ENCODE data around the gene FHOD3. TPM values are rescaled to one million over a fixed set of nuclear protein-coding genes. Genes with fewer than 3 reads are reported as not detected.

Gene FHOD3
- total RNA-seq, 1 experiment from 2014 or later: 18.1 TPM

DNA sequence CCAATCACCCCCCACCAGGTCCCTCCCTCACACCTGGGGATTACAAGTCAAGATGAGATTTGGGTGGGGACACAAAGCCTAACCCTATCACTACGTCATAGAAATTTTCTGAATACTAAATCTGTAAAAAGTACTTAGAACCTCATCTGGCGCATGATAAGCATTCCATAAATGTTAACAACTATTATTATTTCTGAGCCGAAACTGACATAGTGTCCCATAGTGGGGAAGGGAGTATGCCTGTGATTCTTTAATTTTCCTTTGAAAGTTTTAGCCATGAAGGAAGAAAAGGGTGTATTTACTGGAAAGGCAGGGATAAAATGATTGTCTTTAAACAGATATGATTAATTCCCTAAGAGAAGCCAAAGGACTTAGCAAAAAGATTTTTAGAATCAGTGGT, 71.4 kb downstream of the FHOD3 start:
- no peaks in the 10 kb centered on the region for H3K27me3 ChIP-seq (ENCODE audit: low read length)
- peaks cover 10% of the 10 kb centered on the region for H3K4me1 ChIP-seq (ENCODE audit: insufficient read depth, low read length)
- ChIA-PET CTCF (no interaction called here), POLR2A (ENCODE audit: unreplicated experiment) (no interaction called here)
- H3K9me3 ChIP-seq (ENCODE audit: low read length): no peaks in the 10 kb centered on the region
- BruUV-seq (replicated peaks): no TSS peak
- no peaks in the 10 kb centered on the region for H3F3A ChIP-seq (ENCODE audit: low read length, unreplicated experiment)
- H3K9me2 ChIP-seq (replicated peaks; ENCODE audit: low read length): no peaks in the 10 kb centered on the region
- TF ChIP-seq EZH2phosphoT487 (IDR thresholded peaks at IDR 0.05; ENCODE audit: borderline replicate concordance, low read length): no peak
- TF ChIP-seq, protein P1, sequence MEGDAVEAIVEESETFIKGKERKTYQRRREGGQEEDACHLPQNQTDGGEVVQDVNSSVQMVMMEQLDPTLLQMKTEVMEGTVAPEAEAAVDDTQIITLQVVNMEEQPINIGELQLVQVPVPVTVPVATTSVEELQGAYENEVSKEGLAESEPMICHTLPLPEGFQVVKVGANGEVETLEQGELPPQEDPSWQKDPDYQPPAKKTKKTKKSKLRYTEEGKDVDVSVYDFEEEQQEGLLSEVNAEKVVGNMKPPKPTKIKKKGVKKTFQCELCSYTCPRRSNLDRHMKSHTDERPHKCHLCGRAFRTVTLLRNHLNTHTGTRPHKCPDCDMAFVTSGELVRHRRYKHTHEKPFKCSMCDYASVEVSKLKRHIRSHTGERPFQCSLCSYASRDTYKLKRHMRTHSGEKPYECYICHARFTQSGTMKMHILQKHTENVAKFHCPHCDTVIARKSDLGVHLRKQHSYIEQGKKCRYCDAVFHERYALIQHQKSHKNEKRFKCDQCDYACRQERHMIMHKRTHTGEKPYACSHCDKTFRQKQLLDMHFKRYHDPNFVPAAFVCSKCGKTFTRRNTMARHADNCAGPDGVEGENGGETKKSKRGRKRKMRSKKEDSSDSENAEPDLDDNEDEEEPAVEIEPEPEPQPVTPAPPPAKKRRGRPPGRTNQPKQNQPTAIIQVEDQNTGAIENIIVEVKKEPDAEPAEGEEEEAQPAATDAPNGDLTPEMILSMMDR (conservative IDR thresholded peaks at IDR 0.05; ENCODE audit: low read depth, low read length): no peak
- TF ChIP-seq EZH2 (IDR thresholded peaks at IDR 0.05; ENCODE audit: low read length, unreplicated experiment): no peak
- no peaks in the 10 kb centered on the region for H3K79me2 ChIP-seq (ENCODE audit: low read length)
- H3K9ac ChIP-seq (ENCODE audit: low read length): no peak overlapping the region
- H3K27ac ChIP-seq (ENCODE audit: low read length): no peak overlapping the region
- no peak overlapping the region for H3K4me3 ChIP-seq (ENCODE audit: low read length)
- intact Hi-C loops (cut with micrococcal nuclease): no loop called here
- DNase-seq (no peak), ATAC-seq (no peak)
- H3K36me3 ChIP-seq (ENCODE audit: low read depth, low read length): no peaks in the 10 kb centered on the region
- H4K20me1 ChIP-seq (ENCODE audit: low read length): no peaks in the 10 kb centered on the region
- H2AFZ ChIP-seq (ENCODE audit: low read length): no peak overlapping the region
- no peak overlapping the region for H3K4me2 ChIP-seq (ENCODE audit: low read length)

DNA sequence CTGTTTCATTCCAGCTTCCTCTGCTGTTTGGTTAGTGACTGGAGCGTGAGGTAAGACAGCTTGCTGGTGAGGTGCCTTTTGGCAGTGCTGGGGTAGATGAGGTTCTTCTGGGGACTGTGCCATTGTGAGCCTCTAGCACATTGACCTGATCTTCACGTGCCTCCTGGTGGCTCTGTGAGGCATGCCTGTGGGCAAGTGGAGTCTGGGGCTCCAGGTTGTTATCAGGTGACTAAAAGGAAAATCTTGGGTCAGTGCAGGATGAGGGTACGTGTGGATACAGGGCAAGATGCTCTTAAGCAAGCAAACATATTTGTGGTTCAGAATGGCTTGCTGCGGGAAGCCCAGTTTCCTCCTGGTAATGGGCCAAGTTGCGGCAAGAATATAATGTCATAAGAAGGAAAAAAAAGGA, 75.4 kb downstream of the FHOD3 start:
- Histone ChIP-seq H4K20me1 (ENCODE audit: low read length) (no peaks in the 10 kb centered on the region), H3K9ac (ENCODE audit: low read length) (no peak overlapping the region), H3K36me3 (ENCODE audit: low read depth, low read length) (no peaks in the 10 kb centered on the region), H2AFZ (ENCODE audit: low read length) (no peak overlapping the region), H3K4me1 (ENCODE audit: insufficient read depth, low read length) (peaks cover 16% of the 10 kb centered on the region), H3F3A (ENCODE audit: low read length, unreplicated experiment) (no peaks in the 10 kb centered on the region), H3K4me3 (ENCODE audit: low read length) (no peak overlapping the region), H3K4me2 (ENCODE audit: low read length) (no peak overlapping the region), H3K27me3 (ENCODE audit: low read length) (no peaks in the 10 kb centered on the region), H3K9me3 (ENCODE audit: low read length) (no peaks in the 10 kb centered on the region), H3K9me2 (replicated peaks; ENCODE audit: low read length) (no peaks in the 10 kb centered on the region), H3K27ac (ENCODE audit: low read length) (no peak overlapping the region), H3K79me2 (ENCODE audit: low read length) (no peaks in the 10 kb centered on the region)
- ChIA-PET CTCF (no interaction called here), POLR2A (ENCODE audit: unreplicated experiment) (no interaction called here)
- TF ChIP-seq EZH2phosphoT487 (IDR thresholded peaks at IDR 0.05; ENCODE audit: borderline replicate concordance, low read length) (no peak), EZH2 (IDR thresholded peaks at IDR 0.05; ENCODE audit: low read length, unreplicated experiment) (no peak)
- TF ChIP-seq, protein P1 (conservative IDR thresholded peaks at IDR 0.05; ENCODE audit: low read depth, low read length): peak; percentile 25; the same call in 1 of the 2 replicates
- intact Hi-C loops (cut with micrococcal nuclease): loop anchor here (2.0 kb wide), 1 partner anchor 76 kb away; the partner anchor contains the start of gene FHOD3
- no TSS peak for BruUV-seq (replicated peaks)
- ATAC-seq: peak; percentile 37; the same call in 1 of the 2 replicates
- peak; percentile 40 for DNase-seq

GRCh38 chr18:36374262-36374661, 76.7 kb downstream of the FHOD3 start:
- CTCF ChIA-PET: no interaction called here
- no TSS peak for BruUV-seq (replicated peaks)

More at GRCh38 chr18:36374262-36374661, 76.7 kb downstream of the FHOD3 start:
- H4K20me1 ChIP-seq (ENCODE audit: low read length): no peaks in the 10 kb centered on the region
- H3K27me3 ChIP-seq (ENCODE audit: low read length): no peaks in the 10 kb centered on the region
- no peaks in the 10 kb centered on the region for H3K9me2 ChIP-seq (replicated peaks; ENCODE audit: low read length)
- H3K9ac ChIP-seq (ENCODE audit: low read length): no peak overlapping the region
- ATAC-seq (no peak), DNase-seq (no peak)
- no peaks in the 10 kb centered on the region for H3K79me2 ChIP-seq (ENCODE audit: low read length)
- TF ChIP-seq, protein P1 (conservative IDR thresholded peaks at IDR 0.05; ENCODE audit: low read depth, low read length): no peak
- TF ChIP-seq EZH2phosphoT487 (IDR thresholded peaks at IDR 0.05; ENCODE audit: borderline replicate concordance, low read length) (no peak), EZH2 (IDR thresholded peaks at IDR 0.05; ENCODE audit: low read length, unreplicated experiment) (no peak)
- H3K9me3 ChIP-seq (ENCODE audit: low read length): no peaks in the 10 kb centered on the region
- H3K36me3 ChIP-seq (ENCODE audit: low read depth, low read length): no peaks in the 10 kb centered on the region
- intact Hi-C loops (cut with micrococcal nuclease): no loop called here
- H3K4me1 ChIP-seq (ENCODE audit: insufficient read depth, low read length): peaks cover 16% of the 10 kb centered on the region
- no peaks in the 10 kb centered on the region for H3F3A ChIP-seq (ENCODE audit: low read length, unreplicated experiment)
- H3K4me3 ChIP-seq (ENCODE audit: low read length): no peak overlapping the region
- POLR2A ChIA-PET (ENCODE audit: unreplicated experiment): no interaction called here
- H3K27ac ChIP-seq (ENCODE audit: low read length): no peak overlapping the region
- no peak overlapping the region for H2AFZ ChIP-seq (ENCODE audit: low read length)
- H3K4me2 ChIP-seq (ENCODE audit: low read length): no peak overlapping the region
